Activated CD4-positive, CD25-positive, alpha-beta regulatory T cell treated with anti-CD3 and anti-CD28 coated beads, Interleukin-2, amount 50 U/mL, for 72 hours (primary cell): Measurements from ENCODE around the gene ASB16.

Source experiments
- DNase-seq: peaks from one replicate; pipeline ENCODE4 v3.0.0; 2021

ASB16 gene

GRCh38 chr17:44211281-44212265 is 41.1 kb downstream of the ASB16 start:
- DNase-seq: no peak

GRCh38 chr17:44212507-44213402 is 42.3 kb downstream of the ASB16 start:
- no peak for DNase-seq

DNA sequence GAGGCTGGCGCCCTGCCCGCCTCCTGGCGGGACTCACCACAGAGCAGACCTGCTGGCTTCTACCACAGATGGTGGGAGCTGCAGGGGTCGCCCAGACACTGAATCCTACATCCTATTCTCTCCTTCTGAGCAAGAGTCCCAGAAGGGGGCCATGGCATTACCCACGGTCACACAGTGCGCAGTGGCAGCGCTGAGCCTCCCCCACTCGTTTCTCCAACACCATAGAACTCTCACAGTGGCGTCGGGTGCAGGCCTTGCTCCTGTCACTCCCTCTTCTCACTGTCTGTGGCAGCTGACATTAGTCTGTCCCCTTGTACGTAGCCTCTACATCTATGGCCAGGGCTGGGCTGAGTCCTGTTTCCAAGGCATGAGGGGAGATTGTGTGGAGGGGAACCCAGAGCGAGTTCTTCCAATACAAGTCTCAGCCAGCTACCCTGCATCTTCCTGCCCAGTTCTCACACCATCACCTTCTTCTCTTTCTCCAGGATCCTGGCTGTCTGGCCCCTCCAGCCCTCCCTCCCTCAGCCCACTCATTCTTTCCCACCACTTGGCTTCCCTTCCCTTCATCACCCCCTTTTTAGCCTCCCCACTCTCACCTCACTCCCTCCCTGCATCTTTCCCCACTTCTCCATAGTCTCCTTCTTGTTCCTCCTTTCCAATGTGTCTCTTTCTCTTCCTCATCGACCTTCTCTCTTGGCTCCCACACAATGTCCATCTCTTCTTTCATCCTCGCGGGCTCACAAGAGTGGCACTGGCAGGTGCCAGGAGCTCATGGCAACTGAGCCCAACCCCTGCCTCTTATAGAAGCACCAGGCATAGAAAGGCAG is 43.1 kb downstream of the ASB16 start:
- no peak for DNase-seq

DNA sequence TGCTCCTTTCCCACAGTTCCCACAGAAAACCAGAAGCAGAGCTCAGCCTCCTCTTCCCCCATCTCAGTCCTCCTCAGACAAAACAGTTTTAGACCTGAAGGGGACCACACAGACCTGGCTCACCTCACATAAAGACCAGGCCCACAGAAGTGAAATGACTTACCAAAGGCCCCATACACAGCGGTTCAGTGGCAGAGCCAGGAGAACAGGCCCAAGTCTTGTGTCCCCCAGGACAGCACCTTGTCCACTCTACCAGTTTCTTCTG is 43.7 kb downstream of the ASB16 start:
- no peak for DNase-seq

DNA sequence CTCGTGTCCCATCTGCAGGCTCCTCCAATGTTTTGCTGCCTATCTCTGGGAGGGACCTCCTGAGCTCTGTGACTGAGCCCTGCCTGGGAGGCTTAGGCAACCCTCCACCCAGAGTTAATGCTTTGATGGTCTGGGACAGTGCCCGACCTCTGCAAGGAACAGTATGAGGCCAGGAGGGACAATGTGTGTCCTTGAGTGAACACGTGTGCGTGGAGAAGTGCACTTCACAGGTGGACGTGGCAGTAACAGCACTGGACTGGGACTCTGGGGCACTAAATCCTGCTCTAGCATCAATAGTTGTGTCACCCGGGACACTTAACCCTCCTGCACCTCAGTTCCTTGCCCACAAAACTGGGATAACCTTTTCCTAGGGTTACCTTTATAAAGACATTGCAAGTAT is 44.4 kb downstream of the ASB16 start:
- DNase-seq: no peak

- DNase-seq: no peak
Observed at GRCh38 chr17:44216173-44216572, 45.7 kb downstream of the ASB16 start.

- DNase-seq: no peak
Observed at GRCh38 chr17:44216694-44217093, 46.2 kb downstream of the ASB16 start.

GRCh38 chr17:44217738-44218343 is 47.3 kb downstream of the ASB16 start:
- DNase-seq: no peak

DNA sequence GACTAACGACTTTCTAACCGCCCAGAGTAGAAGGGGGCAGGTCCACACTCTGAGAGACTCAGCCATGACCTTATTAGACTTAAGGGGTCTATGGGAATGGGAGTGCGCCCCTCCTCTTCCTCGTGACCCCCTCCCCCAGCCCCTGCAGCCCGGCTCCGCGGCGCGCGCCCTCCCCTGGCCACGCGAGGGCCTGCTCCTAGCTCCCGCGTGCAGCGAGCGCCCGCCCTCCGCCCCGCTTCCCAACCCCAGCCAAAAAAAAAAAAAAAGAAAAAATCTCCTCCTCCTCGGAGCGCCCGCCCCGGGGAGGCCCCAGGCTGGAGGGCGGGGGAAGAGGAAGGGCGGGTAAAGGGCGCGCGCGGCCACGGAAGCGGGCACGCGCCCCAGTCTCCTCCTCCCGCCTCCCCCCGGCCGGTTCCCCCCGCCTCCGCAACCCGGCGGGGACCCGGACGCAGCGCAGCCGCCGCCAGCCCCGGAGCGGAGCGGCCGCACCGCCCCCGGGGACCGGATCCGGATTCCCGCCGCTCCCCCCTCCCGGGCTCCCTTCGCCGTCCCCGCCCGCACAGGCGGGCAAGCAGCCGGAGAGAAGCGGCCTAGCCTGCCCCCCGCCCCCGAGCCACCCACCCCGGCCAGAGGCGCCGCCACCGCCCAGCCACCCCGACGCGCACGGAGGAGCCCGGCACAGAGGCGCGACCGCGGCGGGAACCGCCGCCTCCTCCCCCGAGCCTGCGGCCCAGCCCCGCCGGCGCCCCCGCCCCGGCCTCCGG is 48.0 kb downstream of the ASB16 start:
- peak; percentile 89 for DNase-seq

GRCh38 chr17:44219108-44219615 is 48.7 kb downstream of the ASB16 start:
- peak; percentile 77 for DNase-seq

DNA sequence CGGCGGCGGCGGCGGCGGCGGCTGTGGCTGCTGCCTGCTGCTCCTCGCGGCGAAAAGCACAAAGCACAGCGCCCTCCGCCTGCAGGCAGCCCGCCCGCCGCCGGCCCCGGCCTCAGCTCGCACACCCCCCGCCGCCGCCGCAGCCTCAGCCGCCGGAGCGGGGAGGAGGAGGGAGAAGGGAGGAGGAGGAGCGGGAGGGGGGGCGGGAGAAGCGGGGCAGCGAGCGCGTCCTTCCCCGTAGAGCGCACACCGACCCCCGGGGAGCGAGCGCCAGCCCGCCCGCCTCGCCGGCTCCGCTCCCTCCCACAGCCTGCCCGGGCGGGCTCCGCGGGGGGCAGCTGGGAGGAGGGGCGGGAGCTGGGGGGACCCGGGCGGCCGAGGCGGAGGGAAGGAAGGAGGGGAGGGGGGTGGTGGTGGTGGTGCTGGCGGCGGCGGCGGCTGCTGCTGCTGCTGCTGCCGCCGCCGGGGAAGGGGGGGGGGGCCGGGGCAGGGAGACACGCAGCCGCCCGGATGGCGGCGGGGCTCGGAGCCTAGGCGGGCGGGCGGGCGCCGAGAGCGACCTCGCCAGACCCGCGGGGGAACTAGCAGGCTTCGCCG is 49.2 kb downstream of the ASB16 start, which contains the start of gene UBTF:
TSS of gene UBTF (minus strand) at position 60 of the 597 bp plus-strand sequence. CDS start 1,446 bp downstream, outside the sequence.
- DNase-seq: peak; percentile 70

DNA sequence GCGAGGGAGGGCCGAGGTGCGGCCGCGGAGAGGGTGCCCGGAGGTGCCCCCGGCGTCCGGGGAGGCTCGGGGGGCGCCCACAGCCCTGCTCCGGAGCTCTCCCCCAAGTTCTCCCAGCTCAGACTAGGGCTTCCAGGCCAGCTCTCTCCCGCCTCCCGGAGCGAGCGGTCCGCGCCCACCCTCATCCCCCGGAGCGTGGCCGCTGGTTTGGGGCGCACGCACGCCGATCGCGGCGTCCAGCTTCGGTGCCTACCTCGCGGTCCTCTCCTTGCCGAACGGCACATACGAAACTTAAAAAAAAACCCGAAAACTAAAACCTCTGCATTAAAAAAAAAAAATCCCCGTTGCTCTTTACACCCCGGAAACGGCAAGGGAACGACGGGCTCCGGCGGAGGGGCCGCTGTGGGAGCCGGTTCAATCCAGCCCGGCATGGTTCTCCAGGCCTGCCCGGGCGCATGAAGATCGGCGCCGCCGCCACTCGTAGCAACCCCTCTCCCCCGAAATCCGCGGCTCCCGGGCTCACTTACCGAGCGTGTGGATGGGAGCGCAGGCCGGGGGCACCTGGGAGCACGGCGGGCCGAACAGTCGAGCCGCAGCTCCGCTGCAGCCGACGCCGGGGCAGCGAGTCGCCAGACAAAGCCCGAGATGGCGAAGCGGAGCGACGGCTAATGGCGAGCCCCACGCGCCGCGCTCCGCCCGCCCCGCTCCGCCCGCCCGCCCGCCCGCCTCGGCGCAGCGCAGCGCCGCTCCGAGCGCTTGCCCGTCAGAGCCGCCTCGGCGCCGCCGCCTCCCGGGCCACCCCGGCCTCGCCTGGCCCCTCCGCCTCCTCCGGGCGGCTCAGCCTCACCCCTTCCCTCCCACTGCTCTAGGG is 49.9 kb downstream of the ASB16 start:
- peak; percentile 65 for DNase-seq

DNA sequence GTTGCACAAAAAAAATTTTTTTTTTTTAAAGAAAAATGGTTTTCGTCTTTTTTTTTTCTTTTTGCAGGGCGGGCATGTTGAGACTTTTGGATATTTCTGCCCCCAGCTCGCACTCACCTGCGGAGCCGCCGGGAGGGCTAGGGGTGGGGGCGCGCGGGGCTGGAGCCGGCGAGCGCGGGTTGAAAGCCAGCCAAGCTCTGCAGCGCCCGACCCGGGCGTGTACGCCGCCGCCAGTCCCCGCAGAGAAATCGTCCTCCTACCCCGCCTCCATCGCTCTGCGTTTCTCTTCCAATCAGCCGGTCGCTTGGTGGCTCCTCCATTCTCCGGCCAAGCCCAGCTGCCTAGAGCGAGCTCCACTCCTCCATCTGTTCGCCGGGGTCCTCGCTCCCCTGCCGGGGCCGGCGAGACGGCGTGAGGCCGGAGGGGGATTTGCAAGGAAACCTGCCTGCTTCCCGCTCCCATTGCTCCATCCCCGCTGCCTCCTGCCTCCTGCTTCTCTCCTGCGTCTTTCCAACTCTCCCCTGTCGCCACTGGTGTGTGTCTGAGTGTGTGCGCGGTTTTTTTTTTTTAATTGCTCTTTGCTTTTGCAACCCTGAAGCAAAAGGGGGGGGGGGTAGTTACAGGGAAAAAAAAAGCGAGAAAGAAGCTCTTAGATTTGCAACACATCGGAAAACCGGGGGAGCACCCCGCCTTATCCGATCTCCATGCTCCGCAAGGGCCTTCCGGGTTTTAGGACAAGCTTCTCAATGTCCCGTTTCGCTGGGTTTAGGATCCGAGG is 50.8 kb downstream of the ASB16 start:
- peak; percentile 64 for DNase-seq

DNA sequence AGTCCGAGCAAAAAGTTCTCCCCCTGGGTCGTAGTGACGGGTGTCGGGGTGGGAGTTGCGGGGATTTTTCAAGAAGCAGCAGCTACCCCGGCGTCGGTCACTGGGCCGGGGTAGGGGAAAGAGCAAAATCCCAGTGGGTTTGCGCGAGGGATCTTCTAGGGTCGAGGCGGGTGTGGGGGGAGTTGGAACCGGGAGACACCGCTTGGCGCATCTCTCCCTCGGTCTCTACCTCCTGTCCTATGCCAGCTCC is 51.3 kb downstream of the ASB16 start:
- no peak for DNase-seq

DNA sequence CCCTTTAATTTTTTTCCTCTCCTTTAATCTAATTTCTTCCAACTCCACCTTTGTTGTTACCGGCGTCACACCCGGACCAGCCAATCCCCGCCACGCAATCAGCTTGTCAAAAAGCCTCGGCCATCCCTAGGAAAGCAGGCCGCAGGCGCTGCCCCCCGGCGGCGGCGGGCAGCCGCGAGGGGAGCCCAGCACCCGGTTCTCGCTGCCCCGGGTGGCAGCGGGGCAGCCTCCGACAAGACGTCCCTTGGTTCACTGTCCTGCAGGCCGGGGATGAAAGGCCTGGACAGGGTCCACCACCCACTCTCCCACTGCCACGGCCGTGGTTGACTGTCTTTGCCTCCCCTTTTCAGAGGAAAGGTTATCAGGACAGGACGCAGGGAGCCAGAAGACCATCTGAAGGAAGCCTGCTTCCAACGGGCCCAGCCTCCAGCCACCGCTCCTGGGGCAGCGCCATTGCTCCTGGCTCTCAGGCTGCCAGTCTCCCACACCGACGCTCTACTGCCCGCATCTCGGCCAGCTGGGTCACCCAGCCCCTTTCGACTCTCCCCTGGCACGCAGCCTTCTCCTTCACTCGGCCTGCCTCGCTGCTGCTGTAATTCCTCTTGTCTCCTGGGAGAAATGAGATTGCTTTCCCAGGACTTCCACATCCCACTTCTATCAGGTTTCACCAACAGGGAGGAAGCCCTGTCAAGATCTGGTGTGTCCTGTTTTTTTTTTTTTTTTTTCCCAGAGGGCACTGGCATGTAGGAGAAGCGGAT is 51.8 kb downstream of the ASB16 start:
- no peak for DNase-seq

GRCh38 chr17:44223541-44224071 is 53.1 kb downstream of the ASB16 start:
- no peak for DNase-seq
